H9 (cell line): ENCODE results near the gene KREMEN2. TPM values are rescaled to one million over a fixed set of nuclear protein-coding genes. Genes with fewer than 3 reads are reported as not detected.

Experiments
- DNase-seq: peaks from one replicate; pipeline ENCODE4 v3.0.0-alpha.2; 2017
- H2AFZ ChIP-seq: one replicate; pipeline ENCODE4 v1.6.1; 2013; ENCODE audit warnings: mild to moderate bottlenecking, low read length, control low read depth, moderate library complexity
- H2AK5ac ChIP-seq: 2 replicates; pipeline ENCODE4 v1.6.1; 2013; ENCODE audit warnings: low read length, control low read depth, mixed read lengths; ENCODE audit not compliant: insufficient read length
- H2BK120ac ChIP-seq: one replicate; pipeline ENCODE4 v1.6.1; 2013; ENCODE audit warnings: low read depth, mild to moderate bottlenecking, low read length, control low read depth, inconsistent platforms; ENCODE audit not compliant: poor library complexity, severe bottlenecking
- H2BK12ac ChIP-seq: 2 replicates; pipeline ENCODE4 v1.6.1; 2013; ENCODE audit warnings: low read length, control low read depth, mixed read lengths, low read depth; ENCODE audit not compliant: insufficient read length
- H2BK15ac ChIP-seq: 2 replicates; pipeline ENCODE4 v1.6.1; 2013; ENCODE audit warnings: low read depth, low read length, control low read depth
- H2BK20ac ChIP-seq: one replicate; pipeline ENCODE4 v1.6.1; 2013; ENCODE audit warnings: low read depth, mild to moderate bottlenecking, low read length, control low read depth, inconsistent platforms; ENCODE audit not compliant: poor library complexity, severe bottlenecking
- H2BK5ac ChIP-seq: 2 replicates; pipeline ENCODE4 v1.6.1; 2013; ENCODE audit warnings: low read length, control low read depth, mixed read lengths; ENCODE audit not compliant: insufficient read length
- H3K14ac ChIP-seq: 2 replicates; pipeline ENCODE4 v1.6.1; 2013; ENCODE audit warnings: low read length, control low read depth; ENCODE audit not compliant: insufficient read depth
- H3K18ac ChIP-seq: 2 replicates; pipeline ENCODE4 v1.6.1; 2013; ENCODE audit warnings: low read depth, mild to moderate bottlenecking, mixed read lengths, low read length, control low read depth; ENCODE audit not compliant: insufficient read length
- H3K23ac ChIP-seq: 2 replicates; pipeline ENCODE4 v1.6.1; 2013; ENCODE audit warnings: low read length, control low read depth, mixed read lengths, low read depth; ENCODE audit not compliant: insufficient read length
- H3K23me2 ChIP-seq: 2 replicates; pipeline ENCODE4 v1.6.1; 2013; ENCODE audit warnings: low read depth, mild to moderate bottlenecking, mixed read lengths, low read length, control low read depth; ENCODE audit not compliant: insufficient read length, poor library complexity, severe bottlenecking
- H3K27ac ChIP-seq: 2 replicates; pipeline ENCODE4 v1.5.1; 2013; ENCODE audit warnings: low read length, control low read depth, mixed read lengths, low read depth; ENCODE audit not compliant: insufficient read length
- H3K27me3 ChIP-seq: 2 replicates; pipeline ENCODE4 v1.6.1; 2013; ENCODE audit warnings: low read length, control low read depth, inconsistent platforms; ENCODE audit not compliant: insufficient read depth
- H3K4ac ChIP-seq: 2 replicates; pipeline ENCODE4 v1.6.1; 2013; ENCODE audit warnings: low read depth, mild to moderate bottlenecking, control low read depth, inconsistent platforms, low read length, moderate library complexity
- H3K4me1 ChIP-seq: 2 replicates; pipeline ENCODE4 v1.6.1; 2013; ENCODE audit warnings: low read length, control low read depth, inconsistent platforms; ENCODE audit not compliant: insufficient read depth
- H3K4me2 ChIP-seq: 2 replicates; pipeline ENCODE4 v1.6.1; 2013; ENCODE audit warnings: low read length, control low read depth, mixed read lengths; ENCODE audit not compliant: insufficient read length, insufficient read depth
- H3K56ac ChIP-seq: 2 replicates; pipeline ENCODE4 v1.6.1; 2013; ENCODE audit warnings: low read depth, mild to moderate bottlenecking, mixed read lengths, low read length, control low read depth; ENCODE audit not compliant: insufficient read length
- H3K79me1 ChIP-seq: 2 replicates; pipeline ENCODE4 v1.6.1; 2013; ENCODE audit warnings: low read depth, mild to moderate bottlenecking, moderate library complexity, low read length, control low read depth, inconsistent platforms; ENCODE audit not compliant: insufficient read depth, poor library complexity, severe bottlenecking
- H3K79me2 ChIP-seq: 2 replicates; pipeline ENCODE4 v1.6.1; 2013; ENCODE audit warnings: low read length, control low read depth, inconsistent platforms; ENCODE audit not compliant: insufficient read depth
- H3K9ac ChIP-seq: 2 replicates; pipeline ENCODE4 v1.6.1; 2013; ENCODE audit warnings: low read length, control low read depth, mixed read lengths; ENCODE audit not compliant: insufficient read length; ENCODE audit errors: extremely low read depth
- H3K9me3 ChIP-seq: one replicate; pipeline ENCODE4 v1.6.1; 2013; ENCODE audit warnings: low read depth, low read length, inconsistent platforms; ENCODE audit not compliant: control insufficient read depth
- H3T11ph ChIP-seq: one replicate; pipeline ENCODE4 v1.6.1; 2013; ENCODE audit warnings: mild to moderate bottlenecking, low read length, control low read depth, inconsistent platforms
- H4K20me1 ChIP-seq: one replicate; pipeline ENCODE4 v1.6.1; 2013; ENCODE audit not compliant: control insufficient read depth, insufficient read length, insufficient read depth
- H4K5ac ChIP-seq: 2 replicates; pipeline ENCODE4 v1.6.1; 2013; ENCODE audit warnings: low read depth, mild to moderate bottlenecking, mixed read lengths, low read length, control low read depth; ENCODE audit not compliant: insufficient read length
- H4K8ac ChIP-seq: replicated peaks from 2 replicates; pipeline ENCODE4 v1.6.1; 2013; ENCODE audit warnings: low read length, control low read depth, mixed read lengths, low read depth; ENCODE audit not compliant: insufficient read length
- H4K91ac ChIP-seq: 2 replicates; pipeline ENCODE4 v1.6.1; 2013; ENCODE audit warnings: low read depth, mild to moderate bottlenecking, moderate library complexity, mixed read lengths, low read length, control low read depth; ENCODE audit not compliant: insufficient read length
- H3K27ac Mint-ChIP-seq, 3 experiments: 2 replicates in 2 of 3; 3 replicates in 1 of 3; pipeline ENCODE4 v1.8.0; 2020 to 2021; ENCODE audit warnings: mixed read lengths in 3 of 3, mild to moderate bottlenecking in 1 of 3, moderate library complexity in 1 of 3
- H3K27me3 Mint-ChIP-seq: 2 replicates; pipeline ENCODE4 v1.8.0; 2021; ENCODE audit warnings: low read depth, mild to moderate bottlenecking, moderate library complexity, mixed read lengths
- H3K36me3 Mint-ChIP-seq, 3 experiments: 2 replicates in 2 of 3; 3 replicates in 1 of 3; pipeline ENCODE4 v1.8.0; 2020 to 2021; ENCODE audit warnings: low read depth in 3 of 3, mixed read lengths in 3 of 3; ENCODE audit not compliant: insufficient read depth in 1 of 3
- H3K4me1 Mint-ChIP-seq, 2 experiments: 2 replicates each; pipeline ENCODE4 v1.8.0; 2020; ENCODE audit warnings: mixed read lengths in 2 of 2
- H3K4me3 Mint-ChIP-seq, 2 experiments: 2 replicates in 1 of 2; 3 replicates in 1 of 2; pipeline ENCODE4 v1.8.0; 2020 to 2021; ENCODE audit warnings: mild to moderate bottlenecking in 2 of 2, mixed read lengths in 2 of 2, moderate library complexity in 1 of 2
- H3K9me3 Mint-ChIP-seq, 2 experiments: 2 replicates in 1 of 2; 3 replicates in 1 of 2; pipeline ENCODE4 v1.8.0; 2020; ENCODE audit warnings: mild to moderate bottlenecking in 2 of 2, mixed read lengths in 2 of 2, moderate library complexity in 1 of 2
- CTCF ChIP-seq: fragments of 200-600 bp; sonication (generic); conservative IDR thresholded peaks from 3 replicates; pipeline ENCODE4 v1.8.0; 2021; ENCODE audit warnings: antibody characterized with exemption, mild to moderate bottlenecking
- WGBS: extraction: QIAGEN DNeasy Blood & Tissue Kit; methylation state at CpG from one replicate; pipeline ENCODE4 v1.1.7; 2013; ENCODE audit warnings: missing lambda C conversion rate, low lambda C conversion rate, mixed read lengths; ENCODE audit not compliant: insufficient read length; ENCODE audit errors: extremely low coverage; 5-methylcytosine and 5-hydroxymethylcytosine counted together
- total RNA-seq: library from RNA; stranded (reverse); gene quantifications from 2 replicates; pipeline ENCODE4 v1.2.1, GENCODE V29; 2021

KREMEN2 gene
- total RNA-seq, 1 experiment from 2014 or later, result 12.8 TPM

GRCh38 chr16:3007059-3007956 lies 43.2 kb downstream of the KREMEN2 start:
- H3K18ac ChIP-seq, result peak overlapping the region; percentile 92
- peak overlapping the region; percentile 4 for H4K5ac ChIP-seq
- no peaks in the 10 kb centered on the region for H3K27me3 ChIP-seq
- peaks cover under 1% of the 10 kb centered on the region; the same call in 1 of the 2 replicates for H3K27me3 Mint-ChIP-seq
- peak overlapping the region; percentile 52 for H2BK12ac ChIP-seq
- H4K91ac ChIP-seq, result peak overlapping the region; percentile 23
- peak overlapping the region; percentile 53 for H3K4me2 ChIP-seq
- H2AK5ac ChIP-seq, result no peak overlapping the region
- no peak overlapping the region for H4K8ac ChIP-seq
- peaks cover 36 to 62% of the 10 kb centered on the region in 2 experiments for H3K4me1 Mint-ChIP-seq
- H2AFZ ChIP-seq, result no peak overlapping the region
- peak overlapping the region; percentile 66 to 79 for H3K4me3 Mint-ChIP-seq
- no peaks in the 10 kb centered on the region for H3K79me1 ChIP-seq
- H3K14ac ChIP-seq, result peak overlapping the region; percentile 81
- no peak overlapping the region for H2BK120ac ChIP-seq
- peak overlapping the region; percentile 11 for H2BK5ac ChIP-seq
- H3T11ph ChIP-seq, result no peak overlapping the region
- H3K56ac ChIP-seq, result no peak overlapping the region
- peaks cover 13% of the 10 kb centered on the region for H3K23me2 ChIP-seq
- H3K4ac ChIP-seq, result no peak overlapping the region; the same call in 1 of the 2 replicates
- H3K9ac ChIP-seq, result peak overlapping the region; percentile 9
- no peaks in the 10 kb centered on the region for H4K20me1 ChIP-seq
- H3K36me3 Mint-ChIP-seq, result peaks cover 0 to 6% (median 3%) of the 10 kb centered on the region in 3 experiments; a peak in 2 of 7 replicates
- TF ChIP-seq CTCF, result no peak; the same call in 2 of the 3 replicates
- H2BK15ac ChIP-seq, result no peak overlapping the region
- H2BK20ac ChIP-seq, result no peak overlapping the region
- peak overlapping the region; percentile 99 to 100 (median 100) for H3K27ac Mint-ChIP-seq
- H3K9me3 ChIP-seq, result no peaks in the 10 kb centered on the region
- no CpG with 5 or more reads among the region's 13 CpGs for WGBS
- DNase-seq, result peak; percentile 75
- H3K4me1 ChIP-seq, result peaks cover 11% of the 10 kb centered on the region; the same call in 1 of the 2 replicates
- peak overlapping the region; percentile 88 for H3K27ac ChIP-seq
- H3K79me2 ChIP-seq, result no peaks in the 10 kb centered on the region
- no peaks in the 10 kb centered on the region for H3K9me3 Mint-ChIP-seq
- no peak overlapping the region for H3K23ac ChIP-seq
